ENCODE results near the gene CMSS1.

DNA sequence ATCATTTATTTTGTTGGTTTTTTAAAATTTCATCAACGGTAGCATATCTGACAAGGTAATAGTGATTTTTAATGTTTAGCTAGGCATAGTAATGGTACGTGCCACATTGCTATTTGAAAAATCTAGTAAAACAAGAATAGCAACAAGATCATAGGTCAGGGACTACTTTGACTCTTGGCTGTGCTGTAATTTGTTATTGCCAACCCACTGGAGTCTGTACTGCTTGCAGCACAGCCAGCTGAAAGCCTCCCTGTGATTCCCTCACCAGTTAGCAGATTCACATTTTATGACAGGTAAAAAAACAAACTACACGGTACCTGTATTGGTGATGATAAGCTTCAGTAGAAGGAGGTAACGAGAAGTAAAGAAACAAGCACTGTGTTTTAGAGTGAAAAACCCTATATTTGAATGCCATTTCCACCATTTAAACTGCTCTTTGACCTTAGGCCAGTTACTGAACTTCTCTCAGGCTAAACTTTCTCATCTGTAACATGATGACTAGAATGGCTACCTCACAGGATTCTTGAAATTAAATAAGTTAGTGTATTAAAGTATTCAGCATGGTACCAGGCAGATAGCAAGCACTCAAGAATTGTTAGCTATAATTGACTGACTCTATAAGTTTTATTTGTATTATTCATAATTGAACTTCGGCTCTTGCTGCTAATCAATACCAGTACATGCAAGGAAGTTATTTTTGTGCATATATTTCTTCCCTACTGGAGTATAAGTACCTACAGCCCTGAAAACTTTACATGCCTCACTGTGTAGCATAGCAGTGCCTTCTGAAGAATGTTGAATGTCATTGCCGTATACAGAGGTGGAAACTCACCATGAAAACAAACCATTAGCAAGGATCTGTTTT, 280.5 kb downstream of the CMSS1 start:
- TF ChIP-seq, protein P1, sequence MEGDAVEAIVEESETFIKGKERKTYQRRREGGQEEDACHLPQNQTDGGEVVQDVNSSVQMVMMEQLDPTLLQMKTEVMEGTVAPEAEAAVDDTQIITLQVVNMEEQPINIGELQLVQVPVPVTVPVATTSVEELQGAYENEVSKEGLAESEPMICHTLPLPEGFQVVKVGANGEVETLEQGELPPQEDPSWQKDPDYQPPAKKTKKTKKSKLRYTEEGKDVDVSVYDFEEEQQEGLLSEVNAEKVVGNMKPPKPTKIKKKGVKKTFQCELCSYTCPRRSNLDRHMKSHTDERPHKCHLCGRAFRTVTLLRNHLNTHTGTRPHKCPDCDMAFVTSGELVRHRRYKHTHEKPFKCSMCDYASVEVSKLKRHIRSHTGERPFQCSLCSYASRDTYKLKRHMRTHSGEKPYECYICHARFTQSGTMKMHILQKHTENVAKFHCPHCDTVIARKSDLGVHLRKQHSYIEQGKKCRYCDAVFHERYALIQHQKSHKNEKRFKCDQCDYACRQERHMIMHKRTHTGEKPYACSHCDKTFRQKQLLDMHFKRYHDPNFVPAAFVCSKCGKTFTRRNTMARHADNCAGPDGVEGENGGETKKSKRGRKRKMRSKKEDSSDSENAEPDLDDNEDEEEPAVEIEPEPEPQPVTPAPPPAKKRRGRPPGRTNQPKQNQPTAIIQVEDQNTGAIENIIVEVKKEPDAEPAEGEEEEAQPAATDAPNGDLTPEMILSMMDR (conservative IDR thresholded peaks at IDR 0.05; ENCODE audit: low read depth, low read length): no peak
- no peak for TF ChIP-seq EZH2 (IDR thresholded peaks at IDR 0.05; ENCODE audit: borderline replicate concordance, low read depth, low read length, poor library complexity, severe bottlenecking)

Data from A673 (cell line).